CD4-positive, alpha-beta T cell treated with Interleukin-6 for 4 hours (primary cell): ENCODE measurements around the gene ARID5A.

Experiments
- DNase-seq: peaks from one replicate; pipeline ENCODE4 v3.0.0-alpha.2; 2020; ENCODE audit warnings: mixed read lengths

The ARID5A gene

DNA sequence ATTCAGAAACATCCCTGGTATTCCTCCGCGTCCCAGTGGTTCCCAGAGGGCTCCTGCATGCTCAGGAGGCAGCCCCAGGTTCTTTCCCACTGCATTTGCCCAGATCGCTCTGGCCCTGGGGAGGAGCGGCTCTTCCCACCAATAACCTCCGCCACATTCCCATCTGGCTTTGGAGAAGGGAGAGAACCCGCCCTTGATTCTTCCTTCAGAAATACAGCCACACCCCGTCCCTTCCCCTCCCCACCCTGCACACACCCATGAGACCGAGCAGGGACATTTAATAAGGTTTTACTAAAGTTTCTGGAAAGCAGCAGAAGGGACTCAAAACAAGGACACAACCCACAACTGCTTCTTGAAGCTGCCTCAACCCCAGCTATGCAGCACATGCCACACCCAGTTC lies 21.9 kb downstream of the ARID5A start:
- DNase-seq = no peak

DNA sequence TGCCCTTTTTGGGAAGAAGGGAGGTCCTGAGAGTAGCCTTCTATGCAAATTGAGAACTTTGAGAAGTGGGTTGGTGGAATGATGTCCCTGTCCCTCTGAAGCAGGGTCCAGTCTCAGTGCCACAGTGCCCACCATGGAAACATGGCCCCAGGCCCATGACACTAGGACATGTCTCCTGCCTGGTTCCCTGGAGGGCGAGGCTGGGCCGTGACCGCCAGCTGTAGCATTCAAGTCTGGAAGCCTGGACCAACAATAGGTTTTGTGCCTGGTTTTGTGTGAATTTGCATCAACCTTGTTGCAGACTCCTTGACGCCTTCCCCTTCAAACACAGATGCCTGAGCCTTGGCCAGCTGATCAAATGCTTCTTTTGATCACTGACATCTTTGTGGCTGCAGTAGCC lies 27.5 kb downstream of the ARID5A start:
- DNase-seq = no peak

DNA sequence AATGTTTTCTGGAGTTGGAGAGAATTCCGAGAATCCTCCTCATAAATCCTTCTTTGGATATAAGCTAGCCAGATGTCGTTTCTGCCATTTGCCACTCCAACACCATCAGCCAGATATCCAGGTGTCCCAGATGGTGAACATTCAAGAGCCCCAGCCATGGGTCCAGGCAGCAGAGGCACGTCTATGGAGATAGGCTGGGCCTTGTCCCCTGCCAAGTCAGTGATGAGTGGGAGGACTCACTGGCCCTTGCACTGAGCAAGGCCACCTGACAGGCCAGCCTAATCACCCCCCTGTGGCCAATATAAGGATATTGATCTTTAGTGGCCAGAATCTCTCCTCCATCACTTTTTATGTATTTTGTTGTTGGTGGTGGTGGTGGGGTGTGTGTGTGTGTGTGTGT lies 28.0 kb downstream of the ARID5A start:
- no peak for DNase-seq

DNA sequence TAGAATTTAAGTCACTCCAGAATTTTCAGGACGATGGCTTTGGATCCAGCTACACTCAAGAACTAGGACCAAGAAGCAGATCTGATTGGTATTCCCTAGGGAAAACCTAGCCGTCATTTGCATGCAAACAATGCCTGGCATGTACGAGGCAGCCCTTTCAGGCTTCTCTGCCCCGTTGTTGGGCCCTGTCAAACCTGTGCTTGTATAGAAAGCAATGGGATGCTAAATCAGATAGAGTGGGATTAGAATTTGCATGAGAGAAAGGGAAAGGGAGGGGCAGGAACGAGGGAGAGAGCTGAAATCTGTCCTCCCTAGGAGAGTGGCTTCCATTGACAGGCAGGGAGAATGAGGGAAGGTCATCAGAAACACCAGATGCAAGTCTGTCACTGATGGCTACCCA lies 28.6 kb downstream of the ARID5A start:
- no peak for DNase-seq

DNA sequence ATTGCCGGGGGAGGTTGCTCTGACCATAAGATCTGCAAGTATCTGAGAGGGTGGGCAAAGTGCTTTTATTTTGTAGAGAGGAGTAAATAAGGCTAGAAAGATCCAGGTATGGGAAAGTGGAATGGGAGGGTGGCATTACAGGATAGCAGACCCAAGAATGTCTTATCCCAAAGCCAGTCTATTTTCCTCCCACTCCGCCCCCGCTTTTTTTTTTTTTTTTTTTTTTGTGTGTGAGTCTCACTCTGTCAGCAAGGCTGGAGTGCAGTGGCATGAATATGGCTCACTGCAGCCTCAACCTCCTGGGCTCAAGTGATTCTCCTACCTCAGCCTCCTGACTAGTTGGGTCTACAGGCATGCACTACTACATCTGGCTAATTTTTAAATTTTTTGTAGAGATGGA lies 31.5 kb downstream of the ARID5A start:
- DNase-seq = no peak

DNA sequence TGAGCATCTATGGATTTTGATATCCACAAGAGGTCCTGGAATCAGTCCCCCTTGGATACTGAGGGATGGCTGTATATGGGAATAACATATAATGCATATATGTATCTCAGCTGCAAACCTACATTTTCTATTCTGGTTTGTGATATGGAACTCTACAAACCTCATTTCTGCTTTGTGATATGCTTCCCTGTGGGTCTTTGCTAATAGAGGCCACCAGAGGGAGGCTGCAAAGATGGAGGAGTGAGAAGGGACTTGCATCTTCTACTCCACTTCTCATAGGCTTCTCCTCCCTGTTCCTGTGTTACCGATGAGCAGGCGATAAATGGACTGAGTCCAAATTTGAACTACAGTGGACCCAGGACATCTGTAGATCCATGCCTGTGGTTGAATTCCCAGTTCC lies 37.8 kb downstream of the ARID5A start:
- no peak for DNase-seq

DNA sequence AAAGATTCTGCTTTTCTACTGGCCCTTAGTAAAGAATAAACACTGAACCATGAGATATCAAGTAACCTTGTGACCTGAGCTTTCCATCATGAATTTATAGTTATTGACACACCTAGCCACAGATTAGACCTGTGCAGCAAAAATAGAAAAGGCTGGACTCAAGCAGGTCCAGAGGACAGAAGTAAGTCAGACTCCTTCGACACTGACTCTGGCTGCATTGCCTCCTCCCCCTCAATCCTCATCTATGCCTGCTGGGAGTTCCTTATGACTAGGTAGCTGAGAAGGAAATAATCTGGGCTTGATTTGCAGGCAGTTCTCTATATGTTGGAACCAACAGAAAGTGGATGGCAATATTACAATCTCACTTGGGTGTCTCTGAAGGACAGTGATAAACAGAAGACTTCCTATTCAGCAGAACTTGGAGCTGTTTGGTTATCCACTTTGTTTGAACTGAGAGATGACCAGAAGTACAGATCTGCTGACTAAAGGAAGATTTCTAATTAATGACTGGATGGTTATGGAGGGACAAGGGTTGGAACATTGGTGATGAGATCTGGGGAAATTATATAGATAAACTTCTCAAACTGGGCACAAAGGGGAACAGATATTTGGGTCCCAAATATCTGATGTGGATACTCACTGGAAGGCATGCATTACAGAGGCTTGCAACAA lies 39.4 kb downstream of the ARID5A start:
- no peak for DNase-seq

DNA sequence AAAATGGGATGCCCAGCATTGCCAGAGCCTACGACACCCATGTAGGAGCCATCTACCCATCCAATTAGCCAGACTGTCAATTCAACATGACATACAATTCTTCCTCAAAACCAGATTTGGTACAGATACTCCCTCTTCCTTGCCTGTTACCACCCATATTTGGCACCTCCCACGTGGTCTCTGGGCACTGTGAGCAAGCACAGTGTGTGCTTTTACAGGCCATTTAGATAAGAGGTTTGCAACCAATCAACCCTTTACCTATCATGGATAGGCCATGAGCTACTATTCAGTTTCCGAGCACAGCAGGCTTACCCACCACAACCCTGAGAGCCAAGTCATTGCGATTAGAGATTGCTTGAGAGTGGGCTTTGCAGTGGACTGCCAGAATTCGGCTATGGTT lies 40.9 kb downstream of the ARID5A start:
- DNase-seq = no peak

DNA sequence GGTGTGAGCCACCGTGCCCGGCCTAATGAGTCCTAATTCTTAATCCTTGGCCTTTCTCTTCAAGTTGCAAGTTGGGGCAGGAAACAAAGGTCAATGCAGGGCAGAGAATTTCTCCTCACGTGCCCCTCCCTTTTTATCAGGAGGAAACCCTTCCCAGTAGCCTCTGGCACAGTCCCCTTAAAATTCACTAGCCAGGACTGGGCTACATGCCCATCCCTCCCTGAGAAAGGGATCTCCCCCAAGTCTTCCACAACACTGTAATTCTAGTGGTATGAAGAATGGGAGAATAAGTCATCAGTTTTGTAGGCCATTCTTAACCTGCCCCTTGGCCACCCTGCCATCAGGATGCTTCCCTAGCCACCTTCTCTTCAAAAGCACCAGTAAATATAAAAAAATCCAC lies 42.2 kb downstream of the ARID5A start:
- no peak for DNase-seq

DNA sequence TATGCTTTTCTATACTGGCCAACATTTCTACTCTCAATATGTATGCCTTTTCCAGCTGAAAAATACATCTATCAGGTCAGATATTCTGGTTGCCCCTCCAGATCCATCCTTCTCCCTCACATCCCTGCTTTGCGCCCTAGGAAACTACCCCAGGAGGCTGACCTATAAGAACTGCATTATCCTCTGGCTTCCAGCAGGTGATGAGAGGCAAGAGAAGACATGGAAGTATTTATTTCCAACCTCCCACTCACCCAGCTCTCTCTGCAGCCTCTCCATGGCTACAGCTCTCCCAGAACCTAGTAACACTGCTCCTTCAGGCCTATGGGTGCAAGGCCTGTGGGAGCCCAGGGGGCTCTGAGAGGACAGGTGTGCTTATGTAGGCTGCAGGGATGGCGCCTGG lies 42.9 kb downstream of the ARID5A start:
- DNase-seq = no peak

DNA sequence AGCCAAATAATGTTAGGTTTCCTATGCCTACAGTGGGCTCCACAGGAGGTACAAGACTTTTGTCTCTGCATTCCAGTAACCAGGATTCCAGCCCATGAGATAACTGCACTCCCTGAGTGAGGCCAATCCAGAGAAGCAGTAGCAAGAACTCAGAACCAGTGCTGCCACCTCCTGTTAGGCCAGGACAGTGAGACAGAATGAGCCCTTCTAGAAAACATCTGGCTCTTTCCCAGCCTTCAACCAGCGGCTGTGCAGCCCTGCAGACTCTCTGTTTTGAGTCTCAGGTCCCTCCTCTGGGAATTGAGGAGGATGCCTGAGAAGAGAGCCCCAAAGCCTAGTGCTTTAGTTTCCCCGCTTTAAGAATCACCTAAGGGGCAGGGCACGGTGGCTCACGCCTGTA lies 44.2 kb downstream of the ARID5A start:
- DNase-seq = peak; percentile 29

DNA sequence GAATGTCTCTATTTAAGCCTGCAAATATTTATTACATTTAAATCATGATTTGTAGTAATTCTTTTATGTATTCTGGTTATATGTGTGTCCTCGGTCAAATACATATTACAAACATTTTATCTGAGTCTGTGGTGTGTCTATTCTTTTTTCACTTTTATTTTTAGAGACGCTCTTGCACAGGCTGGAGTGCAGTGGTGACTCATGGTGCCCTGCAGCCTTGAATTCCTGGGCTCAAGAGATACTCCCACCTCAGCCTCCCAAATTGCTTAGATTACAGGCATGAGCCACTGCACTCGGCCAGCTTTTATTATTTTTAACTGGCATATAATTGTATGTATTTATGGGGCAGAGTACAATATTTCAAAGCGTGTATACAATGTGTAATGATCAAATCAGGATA lies 47.5 kb downstream of the ARID5A start:
- DNase-seq = no peak

DNA sequence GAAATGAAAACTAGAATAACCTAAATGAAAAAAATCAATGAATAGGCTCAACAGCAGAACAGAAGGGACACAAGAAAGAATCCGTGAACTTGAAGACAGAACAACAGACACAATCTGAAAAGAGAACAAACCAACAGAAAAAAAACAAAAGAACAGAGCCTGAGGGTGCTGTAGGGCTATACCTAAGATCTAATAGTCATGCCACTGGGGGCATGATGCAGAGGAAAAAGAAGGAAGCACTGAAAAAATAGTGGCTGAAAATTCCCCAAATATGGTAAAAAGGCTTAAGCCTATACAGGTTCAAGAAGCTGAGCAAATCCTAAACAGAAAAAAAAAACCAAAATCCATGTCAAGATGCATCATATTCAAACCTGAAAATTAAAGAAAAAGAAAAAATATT lies 51.3 kb downstream of the ARID5A start:
- no peak for DNase-seq

DNA sequence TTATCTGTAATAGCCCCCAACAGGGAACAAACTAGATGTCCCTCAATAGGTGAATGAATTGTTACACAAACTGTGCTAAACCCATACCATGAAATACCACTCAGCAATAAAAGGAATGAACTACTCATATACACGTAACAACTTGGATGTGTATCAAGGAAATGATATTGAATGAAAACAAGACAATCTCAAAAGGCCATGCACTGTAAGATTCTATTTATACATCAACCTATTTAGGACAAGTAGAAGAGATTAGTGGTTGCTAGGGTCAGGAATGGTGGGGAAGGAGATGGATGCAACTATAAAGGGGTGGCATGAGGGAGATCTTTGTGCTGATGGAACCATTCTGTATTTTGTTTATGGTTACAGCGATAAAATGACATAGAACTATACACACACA lies 54.5 kb downstream of the ARID5A start:
- no peak for DNase-seq

DNA sequence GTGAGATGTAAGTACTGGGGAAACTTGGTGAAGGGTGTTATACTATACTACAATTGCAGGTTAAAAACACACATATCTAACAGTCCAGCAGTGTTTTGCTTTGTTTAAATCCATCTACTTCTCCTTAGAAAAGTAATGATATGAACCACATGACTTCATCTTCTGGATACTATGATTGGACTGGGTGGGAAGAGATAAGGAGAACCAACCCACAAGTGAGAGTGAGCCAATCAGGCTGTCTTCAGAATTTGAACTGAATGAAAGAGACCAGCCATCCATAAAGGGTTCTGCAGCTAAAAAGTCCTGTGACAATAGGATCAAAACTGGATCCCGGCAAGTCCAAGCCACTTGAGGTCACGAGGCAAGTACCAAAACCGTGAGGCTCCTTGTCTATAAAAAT lies 54.9 kb downstream of the ARID5A start:
- no peak for DNase-seq

DNA sequence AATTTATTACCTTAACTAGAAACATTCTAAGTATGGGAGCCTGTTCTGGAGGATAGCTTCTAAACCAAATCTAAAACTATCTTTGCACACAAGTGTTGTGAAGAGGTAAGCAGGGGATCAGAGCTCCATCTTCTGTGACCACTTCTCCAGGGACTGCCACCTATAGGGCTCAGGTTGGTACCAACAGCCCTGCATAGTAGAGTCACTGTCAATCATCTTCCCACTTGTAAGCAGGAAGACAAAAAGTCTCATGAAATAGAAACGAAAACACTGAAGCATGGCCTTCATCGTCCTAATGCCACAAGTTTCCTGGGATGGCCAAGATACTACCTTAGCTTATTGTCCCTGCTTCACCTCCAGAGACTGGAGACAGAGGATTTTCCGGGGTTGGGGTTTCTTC lies 57.7 kb downstream of the ARID5A start:
- no peak for DNase-seq

DNA sequence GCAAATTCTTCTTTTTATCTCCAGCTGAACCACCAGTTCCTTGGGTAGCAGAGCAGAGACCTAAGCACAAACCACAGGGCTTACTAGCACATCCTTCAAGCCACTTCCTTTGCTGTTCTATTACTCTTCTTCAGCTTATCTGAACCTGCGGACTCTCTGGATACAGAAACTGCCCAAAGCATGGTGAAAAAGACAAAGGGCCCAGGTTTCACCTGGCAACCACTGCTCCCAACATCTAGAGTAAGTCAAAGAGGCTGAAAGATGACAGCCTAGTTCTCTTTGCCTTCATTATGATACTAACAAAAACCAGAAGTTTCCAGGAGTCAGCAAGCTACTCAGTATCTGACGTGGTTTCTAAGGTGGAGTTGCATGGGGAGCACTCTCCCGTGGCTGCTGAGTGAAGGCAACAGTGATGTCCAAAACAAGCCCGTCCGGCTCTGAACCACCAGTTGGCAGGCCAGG lies 58.2 kb downstream of the ARID5A start:
- peak; percentile 27 for DNase-seq

DNA sequence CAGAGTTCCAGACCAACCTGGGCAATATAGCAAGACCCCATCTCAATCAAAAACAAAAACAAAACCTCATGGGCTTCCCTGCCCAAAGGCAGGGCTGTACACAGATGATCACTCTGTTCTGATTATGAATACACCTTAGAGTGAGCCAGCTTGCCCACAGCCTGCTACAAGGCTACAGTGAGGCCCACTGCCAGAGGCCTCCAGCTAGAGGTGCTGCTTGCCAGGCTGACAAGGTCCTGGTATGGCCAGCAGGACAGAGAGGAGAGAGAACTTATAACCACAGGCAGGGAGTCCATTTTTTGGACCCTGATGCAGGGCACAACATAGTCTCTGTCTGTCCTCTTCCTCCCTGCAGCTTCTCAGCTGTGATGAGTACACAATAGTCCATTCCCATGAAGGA lies 60.0 kb downstream of the ARID5A start:
- DNase-seq = no peak

DNA sequence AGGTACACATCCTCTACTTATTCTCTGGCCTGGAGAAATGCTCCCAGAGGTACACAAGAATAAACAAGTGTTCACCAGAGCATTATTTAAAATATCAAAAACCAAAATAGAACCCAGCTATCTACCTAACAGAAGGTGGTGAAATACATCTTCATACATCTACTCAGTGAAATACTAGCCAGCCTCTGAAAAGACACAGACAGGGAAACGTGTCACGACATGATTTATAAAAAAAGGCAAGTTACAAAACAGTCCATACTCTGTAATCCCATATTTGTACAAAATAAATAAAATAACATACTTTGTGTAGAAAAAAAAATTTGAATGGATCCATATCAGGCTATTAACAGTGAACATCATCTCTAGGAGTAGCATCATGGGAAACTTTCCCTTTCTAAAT lies 63.4 kb downstream of the ARID5A start:
- DNase-seq = no peak

DNA sequence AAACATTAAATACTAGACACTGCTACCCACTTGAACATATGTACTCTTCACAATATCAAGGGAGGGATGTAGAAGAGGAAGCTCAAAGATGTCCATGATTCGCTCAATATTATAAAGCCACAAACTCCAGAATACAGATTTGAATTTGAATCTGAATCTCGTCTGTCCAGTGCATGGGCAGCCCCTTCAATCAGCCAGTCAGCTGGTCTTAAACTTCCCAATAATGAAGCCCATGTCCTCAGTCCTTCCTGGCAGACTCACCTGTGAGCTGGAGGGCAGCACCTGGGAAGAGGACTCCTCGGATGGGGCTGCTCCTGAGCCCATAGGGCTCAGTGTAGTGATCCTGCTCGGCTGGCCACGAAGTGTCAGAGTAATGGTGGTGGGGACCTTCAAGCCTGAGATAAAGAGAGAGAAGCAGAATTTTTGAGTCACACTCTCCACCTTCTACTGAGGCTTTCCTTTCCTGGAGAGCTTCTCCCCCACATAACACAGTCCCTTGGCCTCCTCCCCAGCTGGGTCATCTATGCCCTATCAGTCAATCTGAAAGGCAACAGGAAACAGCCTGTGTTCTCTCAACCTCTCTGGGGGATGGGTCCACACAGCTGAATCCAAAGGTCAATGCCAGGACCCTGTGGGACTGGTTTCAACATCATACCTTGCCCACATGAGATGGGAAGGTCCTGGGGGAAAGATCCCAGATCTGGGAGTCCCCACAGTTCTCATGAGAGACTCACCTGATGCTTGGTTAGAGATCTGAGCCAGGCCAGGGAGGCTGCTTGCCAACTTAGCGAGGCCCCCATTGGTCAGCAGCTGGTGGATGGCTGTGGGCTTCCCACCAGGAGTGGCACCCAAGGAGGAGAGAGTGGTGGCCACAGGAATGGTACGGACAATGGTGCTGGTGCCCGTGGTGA lies 65.1 kb downstream of the ARID5A start:
- no peak for DNase-seq
